ENCODE data around the gene PAMR1. TPM values are rescaled to one million over a fixed set of nuclear protein-coding genes. Genes with fewer than 3 reads are reported as not detected.
"Not testable (repeated sequence)": the region's sequence is repeated elsewhere in the genome, so short reads cannot be mapped to it uniquely, and the experiment has no call there.

Gene PAMR1
- total RNA-seq, 1 donor from 2014 or later, result 5.3 TPM

DNA sequence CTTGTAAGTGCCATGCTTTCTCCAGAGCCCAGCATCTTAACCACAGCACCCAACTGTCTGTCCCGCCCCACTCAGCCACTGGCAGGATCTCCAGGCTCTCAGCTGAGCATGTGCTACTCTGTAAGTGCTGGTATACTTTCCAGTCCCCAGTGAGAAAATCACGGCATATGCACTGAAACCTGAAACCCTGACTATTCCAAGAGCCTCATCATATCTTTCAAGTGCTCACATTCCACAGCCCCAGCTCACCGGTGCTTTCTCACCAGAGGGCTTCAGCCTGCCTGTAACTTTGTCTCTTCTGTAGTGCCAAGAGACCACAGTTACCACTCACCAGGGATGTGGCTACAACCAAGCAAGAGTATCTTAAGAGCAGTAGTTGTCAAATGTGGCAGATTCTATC is 24.4 kb upstream of the PAMR1 start:
- Histone ChIP-seq H3K27me3 (ENCODE audit: control insufficient read depth, insufficient read depth, low read length) (no peaks in the 10 kb centered on the region), H3K4me3 (ENCODE audit: low read depth, low read length) (no peak overlapping the region), H3K36me3 (ENCODE audit: control insufficient read depth, insufficient read depth, low read length) (no peaks in the 10 kb centered on the region)
- FAIRE-seq, result no peak
- no peak for TF ChIP-seq CTCF (IDR thresholded peaks at IDR 0.05; ENCODE audit: insufficient read depth, low read length, severe bottlenecking)
- DNase-seq (ENCODE audit: low read depth), result peak; percentile 93

DNA sequence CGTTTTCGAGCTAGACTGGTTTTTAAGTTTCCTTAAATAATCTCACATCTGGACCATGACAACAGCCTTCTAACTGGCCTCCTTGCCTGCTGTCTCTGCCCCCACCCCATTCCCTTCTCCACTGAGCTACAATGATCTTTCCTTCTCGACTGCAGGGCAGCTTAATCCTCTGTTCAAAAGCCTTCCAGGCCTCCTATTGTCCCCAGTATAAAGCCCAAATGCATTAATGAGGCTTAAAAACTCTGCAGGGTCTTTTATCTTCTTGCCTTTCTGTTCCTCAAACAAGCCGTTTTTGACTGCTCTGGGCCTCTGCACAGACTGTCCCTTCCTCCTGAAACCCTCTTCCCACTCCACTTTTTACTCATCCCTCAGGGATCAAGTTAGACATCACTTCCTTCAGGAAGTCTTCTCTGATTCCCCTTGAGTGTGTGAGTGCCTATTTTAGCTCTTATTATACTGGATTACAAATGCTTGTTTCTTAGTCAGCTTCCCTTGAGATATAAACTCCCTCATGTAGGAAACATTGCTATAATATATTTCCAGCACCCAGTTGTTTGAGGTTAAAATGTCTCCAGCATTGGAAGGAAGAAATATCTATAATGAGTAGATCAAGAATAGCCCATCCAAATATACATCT is 23.6 kb upstream of the PAMR1 start:
- TF ChIP-seq CTCF (IDR thresholded peaks at IDR 0.05; ENCODE audit: insufficient read depth, low read length, severe bottlenecking), result no peak
- no peak for FAIRE-seq
- DNase-seq (ENCODE audit: low read depth), result peak; percentile 30

GRCh38 chr11:35547995-35548394 is 22.6 kb upstream of the PAMR1 start:
- not testable (repeated sequence) for H3K36me3 ChIP-seq (ENCODE audit: control insufficient read depth, insufficient read depth, low read length); DNase-seq (ENCODE audit: low read depth); H3K27me3 ChIP-seq (ENCODE audit: control insufficient read depth, insufficient read depth, low read length); FAIRE-seq; H3K4me3 ChIP-seq (ENCODE audit: low read depth, low read length)

More for the DNA sequence above, 23.6 kb upstream of the PAMR1 start:
- no peak overlapping the region for H3K4me3 ChIP-seq (ENCODE audit: low read depth, low read length)
- no peaks in the 10 kb centered on the region for H3K36me3 ChIP-seq (ENCODE audit: control insufficient read depth, insufficient read depth, low read length)
- H3K27me3 ChIP-seq (ENCODE audit: control insufficient read depth, insufficient read depth, low read length), result no peaks in the 10 kb centered on the region

DNA sequence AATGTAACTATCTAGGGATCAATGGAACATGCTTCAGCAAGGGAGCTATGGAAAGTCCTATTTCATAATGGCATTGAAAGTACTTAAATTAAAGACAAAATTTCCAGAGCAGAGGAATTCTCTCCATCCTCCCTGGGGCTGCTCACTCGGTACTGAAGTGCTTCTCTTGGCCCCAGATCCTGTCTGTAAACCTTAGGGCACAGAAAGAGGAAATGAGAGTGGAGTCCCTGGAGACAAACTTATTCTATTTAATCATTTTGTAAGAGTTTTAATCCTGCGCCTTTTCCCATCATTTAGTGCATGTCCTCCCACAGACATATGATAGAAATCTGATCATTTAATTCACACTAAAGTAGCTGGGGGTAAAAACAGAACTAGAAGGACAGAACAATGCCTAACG is 20.9 kb upstream of the PAMR1 start:
- no peak for DNase-seq (ENCODE audit: low read depth)
- no peak for FAIRE-seq
- H3K4me3 ChIP-seq (ENCODE audit: low read depth, low read length), result no peak overlapping the region
- H3K36me3 ChIP-seq (ENCODE audit: control insufficient read depth, insufficient read depth, low read length), result no peaks in the 10 kb centered on the region
- H3K27me3 ChIP-seq (ENCODE audit: control insufficient read depth, insufficient read depth, low read length), result no peaks in the 10 kb centered on the region
- no peak for TF ChIP-seq CTCF (IDR thresholded peaks at IDR 0.05; ENCODE audit: insufficient read depth, low read length, severe bottlenecking)

GRCh38 chr11:35545391-35546003 is 20.1 kb upstream of the PAMR1 start:
- no peaks in the 10 kb centered on the region for H3K27me3 ChIP-seq (ENCODE audit: control insufficient read depth, insufficient read depth, low read length)
- DNase-seq (ENCODE audit: low read depth), result no peak
- no peak for FAIRE-seq
- TF ChIP-seq CTCF (IDR thresholded peaks at IDR 0.05; ENCODE audit: insufficient read depth, low read length, severe bottlenecking), result no peak
- no peak overlapping the region for H3K4me3 ChIP-seq (ENCODE audit: low read depth, low read length)
- no peaks in the 10 kb centered on the region for H3K36me3 ChIP-seq (ENCODE audit: control insufficient read depth, insufficient read depth, low read length)

GRCh38 chr11:35543481-35543880 is 18.1 kb upstream of the PAMR1 start:
- no peak for TF ChIP-seq CTCF (IDR thresholded peaks at IDR 0.05; ENCODE audit: insufficient read depth, low read length, severe bottlenecking)
- Histone ChIP-seq H3K27me3 (ENCODE audit: control insufficient read depth, insufficient read depth, low read length) (no peaks in the 10 kb centered on the region), H3K36me3 (ENCODE audit: control insufficient read depth, insufficient read depth, low read length) (no peaks in the 10 kb centered on the region), H3K4me3 (ENCODE audit: low read depth, low read length) (no peak overlapping the region)
- FAIRE-seq (no peak), DNase-seq (ENCODE audit: low read depth) (no peak)

Data from bronchial epithelial cell (primary cell).